Measurements from ENCODE around the gene TTC28. TPM values are rescaled to one million over a fixed set of nuclear protein-coding genes. Genes with fewer than 3 reads are reported as not detected.

TTC28 gene
- polyA plus RNA-seq, 1 donor from 2014 or later, result 14.8 TPM

GRCh38 chr22:27996981-27997380, 682.7 kb downstream of the TTC28 start:
- Histone ChIP-seq H3K79me2 (replicated peaks; ENCODE audit: insufficient read depth, low read length) (no peaks in the 10 kb centered on the region), H3K9me2 (ENCODE audit: insufficient read depth, low read length) (no peaks in the 10 kb centered on the region), H3K9me3 (ENCODE audit: low read length) (no peaks in the 10 kb centered on the region), H3K27ac (ENCODE audit: low read length) (no peak overlapping the region), H3F3A (ENCODE audit: insufficient read depth, low read length, poor library complexity, severe bottlenecking) (no peaks in the 10 kb centered on the region), H3K9ac (ENCODE audit: low read length) (no peak overlapping the region), H3K4me2 (ENCODE audit: low read length) (no peak overlapping the region), H3K36me3 (ENCODE audit: insufficient read depth, low read length) (peaks cover 5% of the 10 kb centered on the region), H4K20me1 (ENCODE audit: insufficient read depth) (no peaks in the 10 kb centered on the region), H3K27me3 (ENCODE audit: insufficient read depth, low read depth, low read length) (no peaks in the 10 kb centered on the region), H3K4me3 (ENCODE audit: low read length) (no peak overlapping the region), H2AFZ (ENCODE audit: low read depth, low read length) (no peak overlapping the region)
- TF ChIP-seq EP300 (conservative IDR thresholded peaks at IDR 0.05; ENCODE audit: poor library complexity, severe bottlenecking) (no peak), SMC3 (conservative IDR thresholded peaks at IDR 0.05; ENCODE audit: poor library complexity) (no peak), RAD21 (conservative IDR thresholded peaks at IDR 0.05) (no peak), MXI1 (conservative IDR thresholded peaks at IDR 0.05; ENCODE audit: poor library complexity, severe bottlenecking) (no peak), EZH2 (IDR thresholded peaks at IDR 0.05; ENCODE audit: borderline replicate concordance, insufficient read depth, low read length, poor library complexity, severe bottlenecking) (no peak), POLR2AphosphoS5 (IDR thresholded peaks at IDR 0.05) (no peak), REST (IDR thresholded peaks at IDR 0.05; ENCODE audit: borderline replicate concordance) (no peak), TAF1 (IDR thresholded peaks at IDR 0.05; ENCODE audit: low read depth) (no peak), CTCF (IDR thresholded peaks at IDR 0.05; ENCODE audit: poor library complexity, severe bottlenecking) (no peak)

GRCh38 chr22:27996529-27996925, 683.1 kb downstream of the TTC28 start:
- Histone ChIP-seq H3K9me2 (ENCODE audit: insufficient read depth, low read length) (no peaks in the 10 kb centered on the region), H3K4me3 (ENCODE audit: low read length) (no peak overlapping the region), H3K79me2 (replicated peaks; ENCODE audit: insufficient read depth, low read length) (no peaks in the 10 kb centered on the region), H3K36me3 (ENCODE audit: insufficient read depth, low read length) (peaks cover 9% of the 10 kb centered on the region), H3K27me3 (ENCODE audit: insufficient read depth, low read depth, low read length) (no peaks in the 10 kb centered on the region), H3K27ac (ENCODE audit: low read length) (no peak overlapping the region), H3K9ac (ENCODE audit: low read length) (no peak overlapping the region), H3K9me3 (ENCODE audit: low read length) (no peaks in the 10 kb centered on the region), H2AFZ (ENCODE audit: low read depth, low read length) (no peak overlapping the region), H4K20me1 (ENCODE audit: insufficient read depth) (no peaks in the 10 kb centered on the region), H3F3A (ENCODE audit: insufficient read depth, low read length, poor library complexity, severe bottlenecking) (no peaks in the 10 kb centered on the region), H3K4me2 (ENCODE audit: low read length) (no peak overlapping the region)
- TF ChIP-seq SMC3 (conservative IDR thresholded peaks at IDR 0.05; ENCODE audit: poor library complexity) (no peak), MXI1 (conservative IDR thresholded peaks at IDR 0.05; ENCODE audit: poor library complexity, severe bottlenecking) (no peak), POLR2AphosphoS5 (IDR thresholded peaks at IDR 0.05) (no peak), EP300 (conservative IDR thresholded peaks at IDR 0.05; ENCODE audit: poor library complexity, severe bottlenecking) (no peak)

All from neural cell (in vitro differentiated cells).